Left kidney (tissue), 1 donor: ENCODE results near the gene TFAP2A. TPM values are rescaled to one million over a fixed set of nuclear protein-coding genes. Genes with fewer than 3 reads are reported as not detected.

ENCODE experiments used
- polyA plus RNA-seq: library from polyadenylated mRNA; unstranded; fragments of 120-200 nt; gene quantifications from one replicate; pipeline ENCODE4 v1.2.1, GENCODE V29; 2013; ENCODE audit not compliant: insufficient read length

TFAP2A gene
- polyA plus RNA-seq, 1 donor = 33.6 TPM

Other genes starting within 250 kb of the TFAP2A start
- gene GCNT2, start 106.3 kb upstream of the TFAP2A start, polyA plus RNA-seq = 15.3 TPM